GM15510 (cell line): ENCODE results near the gene KDM4B.

Experiments used
- POLR2A ChIP-seq: IDR thresholded peaks from 3 replicates; pipeline ENCODE4 v1.6.1; 2011; ENCODE audit warnings: borderline replicate concordance; ENCODE audit not compliant: insufficient read length; ENCODE audit errors: extremely low read depth

KDM4B gene

GRCh38 chr19:4979211-4979807 is 10.4 kb downstream of the KDM4B start:
- no peak for TF ChIP-seq POLR2A

- no peak for TF ChIP-seq POLR2A
Measured at GRCh38 chr19:4980067-4980466, 11.2 kb downstream of the KDM4B start.

- TF ChIP-seq POLR2A: no peak
Measured at GRCh38 chr19:4980838-4981680, 12.1 kb downstream of the KDM4B start.

DNA sequence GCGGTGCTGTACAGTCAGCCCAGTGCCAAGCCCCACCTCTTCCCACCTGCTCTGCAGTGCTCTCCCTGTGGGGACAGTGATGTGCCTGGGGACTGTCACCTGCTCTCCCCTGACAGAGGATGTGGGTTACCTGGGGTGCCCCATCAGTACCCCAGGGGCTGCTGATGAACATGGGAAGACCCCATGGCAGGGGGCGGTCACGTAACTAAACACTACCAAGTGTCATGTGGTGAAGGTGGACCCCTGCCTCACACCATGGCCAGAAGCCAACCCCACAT is 12.7 kb downstream of the KDM4B start:
- no peak for TF ChIP-seq POLR2A

DNA sequence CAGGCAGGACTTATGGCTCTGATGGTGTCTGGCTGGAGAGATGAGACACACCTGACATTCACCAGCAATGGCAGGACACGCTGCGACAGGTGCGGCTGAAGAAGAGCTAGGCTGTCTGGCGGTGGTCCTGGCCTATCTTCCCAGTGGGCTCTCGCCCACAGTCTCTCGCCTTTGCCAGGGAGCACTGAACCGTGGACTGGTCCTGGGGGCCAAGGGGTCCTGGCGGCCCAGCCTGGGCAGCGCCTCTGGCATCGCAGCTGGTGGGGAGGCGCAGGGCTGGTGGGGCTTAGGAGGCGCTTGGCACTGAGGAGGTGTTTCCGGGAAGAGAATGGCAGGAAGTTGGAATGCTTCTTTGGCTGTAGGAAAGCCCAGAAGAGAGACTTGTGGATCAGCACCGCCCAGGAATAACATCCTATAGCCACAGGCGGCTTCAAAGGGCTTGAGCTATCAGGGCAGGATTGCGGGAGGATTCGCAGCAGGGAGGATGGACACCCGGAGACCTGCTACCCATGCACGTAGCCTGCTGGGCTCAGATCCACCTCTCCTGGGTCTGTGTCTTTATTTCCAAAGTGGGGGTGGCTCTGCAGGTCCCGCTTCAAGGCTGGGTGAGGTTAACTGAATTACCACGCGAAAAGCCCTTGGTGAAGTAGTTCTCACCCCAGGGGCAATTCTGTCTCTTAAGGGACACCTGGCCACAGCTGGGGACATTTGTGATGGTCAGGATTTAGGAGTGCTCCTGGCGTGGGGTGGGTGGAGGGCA is 14.6 kb downstream of the KDM4B start:
- TF ChIP-seq POLR2A: no peak

DNA sequence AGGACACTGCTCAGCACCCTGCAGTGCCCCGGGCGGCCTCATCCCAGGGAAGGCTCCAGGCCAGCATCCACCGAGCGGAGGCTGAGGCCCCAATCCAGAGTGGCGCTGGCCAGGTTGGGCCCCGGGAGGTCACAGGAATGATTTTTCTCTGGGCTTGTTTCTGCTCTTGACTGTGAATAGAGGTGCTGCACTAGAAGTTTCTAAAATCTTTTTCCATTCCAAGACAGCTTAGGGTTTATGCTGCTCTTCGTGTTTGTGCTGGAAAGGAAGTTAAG is 15.1 kb downstream of the KDM4B start:
- TF ChIP-seq POLR2A: no peak

DNA sequence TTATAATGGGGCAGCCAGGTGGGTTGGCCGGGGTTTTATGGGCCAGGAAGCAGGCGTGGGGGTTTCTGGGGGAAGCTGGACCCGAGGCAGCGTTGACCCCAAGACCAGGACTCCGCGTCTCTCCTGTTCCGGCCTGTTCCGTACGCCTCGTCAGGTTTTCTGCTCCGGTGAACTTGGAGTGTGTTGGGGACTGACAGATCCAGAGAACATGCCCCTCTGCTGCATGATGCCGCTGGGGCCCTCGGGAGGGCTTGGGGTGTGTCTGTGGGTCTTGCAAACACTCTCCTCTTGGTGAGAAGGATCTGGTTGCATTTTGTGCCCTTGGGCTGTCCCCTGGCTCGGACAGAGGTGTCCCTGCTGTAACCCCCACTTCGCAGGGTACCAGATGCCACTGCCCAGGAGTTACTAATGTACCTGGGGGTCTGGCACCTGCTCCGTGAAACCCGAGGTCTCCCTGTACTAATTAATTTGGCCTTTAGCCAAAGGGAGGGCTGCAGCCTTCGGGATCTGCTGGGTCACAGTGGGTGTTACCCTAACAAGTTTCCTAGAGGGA is 15.6 kb downstream of the KDM4B start:
- no peak for TF ChIP-seq POLR2A

DNA sequence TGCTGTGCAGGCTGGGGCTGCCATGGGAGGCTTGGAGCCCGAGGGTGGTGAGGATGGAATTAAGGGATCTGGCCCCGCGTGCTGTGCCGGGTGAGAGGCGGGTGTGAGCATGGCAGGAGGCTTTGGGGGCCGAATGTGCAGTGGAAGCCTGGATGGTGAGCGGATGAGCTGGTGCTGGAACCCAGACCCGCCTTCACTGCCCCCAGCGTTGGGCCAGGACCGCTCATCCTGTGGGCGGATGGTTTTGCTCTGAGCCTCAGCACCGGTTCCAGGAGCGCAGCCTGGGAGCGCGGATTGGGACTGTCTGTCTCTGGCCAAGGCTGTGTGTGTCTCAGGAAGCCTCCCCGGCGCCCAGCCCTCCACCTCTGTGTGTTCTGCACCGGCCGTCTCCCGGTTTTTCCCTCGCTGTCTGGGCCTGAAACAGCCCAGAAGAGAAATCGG is 16.7 kb downstream of the KDM4B start:
- TF ChIP-seq POLR2A: no peak

DNA sequence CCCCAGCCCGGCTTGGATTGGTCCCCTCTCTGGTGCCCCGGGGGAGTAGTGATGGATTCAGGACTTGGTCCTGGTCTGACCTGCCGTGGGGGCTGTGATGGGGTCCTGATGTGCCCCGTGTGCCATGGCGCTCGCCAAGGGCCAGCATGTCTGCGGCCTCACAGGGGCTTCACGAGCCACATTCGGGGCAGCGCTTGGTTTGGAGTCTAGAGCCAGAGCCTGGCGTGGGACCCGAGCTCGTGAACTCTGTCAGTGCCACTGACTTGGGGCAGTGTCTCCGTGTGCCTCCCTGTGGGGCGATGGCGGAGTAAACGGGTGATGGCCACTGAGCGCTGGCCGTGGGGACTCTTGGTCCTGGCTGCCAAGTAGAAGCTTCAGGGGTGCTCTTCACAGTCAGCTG is 17.1 kb downstream of the KDM4B start:
- no peak for TF ChIP-seq POLR2A

DNA sequence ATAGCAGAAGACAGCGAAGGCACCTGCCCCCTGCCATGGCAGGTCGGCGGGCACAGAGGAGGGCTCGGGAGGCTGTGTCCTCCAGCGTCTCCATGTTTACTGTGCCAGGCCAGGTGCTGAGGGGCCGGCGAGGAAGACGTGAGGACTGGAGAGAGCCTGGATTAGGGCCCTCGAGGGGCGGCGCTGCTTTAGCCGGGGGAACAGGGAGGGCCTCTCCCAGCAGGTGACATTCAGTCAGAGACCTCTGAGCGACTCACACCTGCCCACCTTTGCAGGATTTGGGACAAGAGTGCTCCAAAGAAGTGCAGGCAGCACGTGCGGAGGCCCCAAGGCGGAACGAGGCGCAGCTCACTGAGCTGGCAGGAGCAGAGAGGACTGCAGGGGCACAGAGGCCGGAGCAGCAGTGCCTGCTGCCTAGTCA is 17.6 kb downstream of the KDM4B start:
- no peak for TF ChIP-seq POLR2A

- no peak for TF ChIP-seq POLR2A
Measured at GRCh38 chr19:4987256-4987655, 18.3 kb downstream of the KDM4B start.

- no peak for TF ChIP-seq POLR2A
Measured at GRCh38 chr19:4987692-4988370, 18.9 kb downstream of the KDM4B start.

DNA sequence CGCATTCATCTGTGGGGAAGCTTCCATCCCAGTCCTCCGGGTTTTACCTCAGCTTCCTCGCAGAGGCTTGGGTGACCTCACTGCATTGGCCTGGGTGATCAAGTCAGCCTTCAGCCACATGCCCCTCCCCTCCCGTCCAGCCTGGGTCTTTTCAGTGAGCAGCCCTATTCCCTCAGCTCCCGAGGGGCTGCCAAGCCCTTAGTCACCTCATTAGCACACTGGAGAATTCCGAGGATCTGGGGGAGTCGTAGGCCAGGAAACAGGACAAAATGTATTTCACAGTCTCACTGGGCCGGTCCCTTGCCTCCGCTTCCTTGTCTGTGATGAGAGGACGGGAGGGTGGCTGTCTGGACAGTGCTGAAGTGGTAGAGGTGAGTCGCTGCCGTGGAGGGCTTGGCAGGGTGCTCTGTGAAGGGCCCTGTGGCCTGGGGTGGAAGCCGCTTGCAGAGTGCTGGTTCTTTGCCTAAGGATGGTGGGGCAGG is 19.9 kb downstream of the KDM4B start:
- no peak for TF ChIP-seq POLR2A

- TF ChIP-seq POLR2A: no peak
Measured at GRCh38 chr19:4990306-4990705, 21.4 kb downstream of the KDM4B start.

GRCh38 chr19:4991538-4991937 is 22.6 kb downstream of the KDM4B start:
- TF ChIP-seq POLR2A: no peak

- no peak for TF ChIP-seq POLR2A
Measured at GRCh38 chr19:4991996-4992698, 23.2 kb downstream of the KDM4B start.
